Measurements from ENCODE around the gene ATPAF1.
"Not testable (repeated sequence)": the region's sequence is repeated elsewhere in the genome, so short reads cannot be mapped to it uniquely, and the experiment has no call there.

Gene ATPAF1

GRCh38 chr1:46681333-46682034, 13.3 kb upstream of the ATPAF1 start:
- no peak for DNase-seq (ENCODE audit: low read depth in 2 of 2)

GRCh38 chr1:46679789-46680573, 11.8 kb upstream of the ATPAF1 start:
- DNase-seq (ENCODE audit: low read depth in 2 of 2) = no peak

- DNase-seq (ENCODE audit: low read depth in 2 of 2) = no peak
Measured at GRCh38 chr1:46677339-46677738, 9.2 kb upstream of the ATPAF1 start.

GRCh38 chr1:46676531-46676930, 8.4 kb upstream of the ATPAF1 start:
- DNase-seq (ENCODE audit: low read depth in 2 of 2) = no peak

GRCh38 chr1:46675549-46676314, 7.6 kb upstream of the ATPAF1 start:
- DNase-seq (ENCODE audit: low read depth in 2 of 2) = no peak

GRCh38 chr1:46673749-46674182, 5.6 kb upstream of the ATPAF1 start:
- DNase-seq (ENCODE audit: low read depth in 2 of 2) = no peak

GRCh38 chr1:46672696-46673095, 4.5 kb upstream of the ATPAF1 start:
- DNase-seq (ENCODE audit: low read depth in 2 of 2) = no peak

GRCh38 chr1:46671554-46671953, 3.4 kb upstream of the ATPAF1 start, which contains the start of gene TEX38:
Gene TEX38, plus strand, starts transcription at chr1:46671854. Its CDS starts 81 bp downstream, at chr1:46671935.
- DNase-seq (ENCODE audit: low read depth in 2 of 2) = no peak

GRCh38 chr1:46670134-46670533, 2.0 kb upstream of the ATPAF1 start:
- DNase-seq (ENCODE audit: low read depth in 2 of 2) = no peak

GRCh38 chr1:46665983-46666382, 2.2 kb downstream of the ATPAF1 start:
- no peak for DNase-seq (ENCODE audit: low read depth in 2 of 2)

GRCh38 chr1:46662919-46663318, 5.2 kb downstream of the ATPAF1 start:
- not testable (repeated sequence) for DNase-seq (ENCODE audit: low read depth in 2 of 2)

GRCh38 chr1:46660116-46660515, 8.0 kb downstream of the ATPAF1 start:
- not testable (repeated sequence) for DNase-seq (ENCODE audit: low read depth in 2 of 2)

GRCh38 chr1:46659307-46659870, 8.8 kb downstream of the ATPAF1 start:
- DNase-seq (ENCODE audit: low read depth in 2 of 2) = no peak

GRCh38 chr1:46657775-46658174, 10.4 kb downstream of the ATPAF1 start:
- no peak for DNase-seq (ENCODE audit: low read depth in 2 of 2)

- DNase-seq (ENCODE audit: low read depth in 2 of 2) = no peak
Measured at GRCh38 chr1:46656643-46657042, 11.5 kb downstream of the ATPAF1 start.

GRCh38 chr1:46655848-46656247, 12.3 kb downstream of the ATPAF1 start:
- DNase-seq (ENCODE audit: low read depth in 2 of 2) = no peak

GRCh38 chr1:46654698-46655097, 13.5 kb downstream of the ATPAF1 start:
- DNase-seq (ENCODE audit: low read depth in 2 of 2) = not testable (repeated sequence)

- DNase-seq (ENCODE audit: low read depth in 2 of 2) = no peak
Measured at GRCh38 chr1:46654012-46654411, 14.2 kb downstream of the ATPAF1 start.

- no peak for DNase-seq (ENCODE audit: low read depth in 2 of 2)
Measured at GRCh38 chr1:46653405-46653958, 14.7 kb downstream of the ATPAF1 start.

- DNase-seq (ENCODE audit: low read depth in 2 of 2) = no peak
Measured at GRCh38 chr1:46652321-46653100, 15.7 kb downstream of the ATPAF1 start.

- not testable (repeated sequence) for DNase-seq (ENCODE audit: low read depth in 2 of 2)
Measured at GRCh38 chr1:46651152-46651551, 17.0 kb downstream of the ATPAF1 start.

Data from stimulated activated CD4-positive, alpha-beta T cell treated with anti-CD3 and anti-CD28 coated beads, Interleukin-1b, Interleukin-23, amount 100 ng/mL, for 1 hour (primary cell).